Caco-2 (cell line): ENCODE data around the gene DEFB112. TPM values are rescaled to one million over a fixed set of nuclear protein-coding genes. Genes with fewer than 3 reads are reported as not detected.

Experiments used
- BruUV-seq: library from RNA; stranded (reverse); fragments of 400-500 nt; replicated peaks from 2 replicates; lab custom pipeline; 2021; lab: Mats Ljungman, UMichigan
- CTCF ChIA-PET: fragments of 300-600 bp; sonication (Branson Sonifier 250); formaldehyde crosslinking; loops from one replicate; lab custom pipeline; 2022; ENCODE audit warnings: antibody characterized with exemption; lab: Charles Lee
- POLR2A ChIA-PET: fragments of 300-600 bp; sonication (Branson Sonifier 250); formaldehyde crosslinking; loops from one replicate; lab custom pipeline; 2022; ENCODE audit warnings: antibody characterized with exemption; lab: Charles Lee
- DNase-seq, 2 experiments: peaks; one replicate each; pipeline versions ENCODE4 v3.0.0 to v3.0.0-alpha.2; 2020 to 2022
- H3K27me3 ChIP-seq: replicated peaks from 2 replicates; pipeline ENCODE4 v1.6.0; 2011; ENCODE audit warnings: low read length; ENCODE audit not compliant: control insufficient read depth, insufficient read depth
- H3K36me3 ChIP-seq: 2 replicates; pipeline ENCODE4 v1.5.1; 2011; ENCODE audit warnings: low read length; ENCODE audit not compliant: control insufficient read depth, insufficient read depth
- H3K4me1 ChIP-seq: fragments of 250-450 bp; sonication (Bioruptor Pico); 2 replicates; pipeline ENCODE4 v1.5.1; 2020; ENCODE audit warnings: mild to moderate bottlenecking
- H3K4me3 ChIP-seq: 2 replicates; pipeline ENCODE4 v1.5.1; 2011; ENCODE audit warnings: low read depth, mild to moderate bottlenecking, control low read depth, low read length
- H3K9me3 ChIP-seq: fragments of 250-450 bp; sonication (Bioruptor Pico); 2 replicates; pipeline ENCODE4 v1.5.1; 2020; ENCODE audit warnings: mild to moderate bottlenecking, moderate library complexity
- H3K27ac Mint-ChIP-seq: one replicate; pipeline ENCODE4 v1.8.0; 2022; ENCODE audit warnings: mixed read lengths; ENCODE audit not compliant: unreplicated experiment
- H3K27me3 Mint-ChIP-seq: one replicate; pipeline ENCODE4 v1.8.0; 2022; ENCODE audit warnings: mixed read lengths; ENCODE audit not compliant: insufficient read depth, unreplicated experiment
- H3K36me3 Mint-ChIP-seq: one replicate; pipeline ENCODE4 v1.8.0; 2022; ENCODE audit warnings: mild to moderate bottlenecking, mixed read lengths; ENCODE audit not compliant: insufficient read depth, unreplicated experiment
- H3K4me1 Mint-ChIP-seq: one replicate; pipeline ENCODE4 v1.8.0; 2022; ENCODE audit warnings: low read depth, mixed read lengths; ENCODE audit not compliant: unreplicated experiment
- H3K4me3 Mint-ChIP-seq: one replicate; pipeline ENCODE4 v1.8.0; 2022; ENCODE audit warnings: mild to moderate bottlenecking, moderate library complexity, mixed read lengths; ENCODE audit not compliant: unreplicated experiment
- H3K9me3 Mint-ChIP-seq: one replicate; pipeline ENCODE4 v1.8.0; 2022; ENCODE audit warnings: mixed read lengths; ENCODE audit not compliant: unreplicated experiment
- CTCF ChIP-seq, 2 experiments: fragments of 200-600 bp in 1 of 2; IDR thresholded peaks; 1 replicate in 1 of 2; 2 replicates in 1 of 2; pipeline versions ENCODE4 v1.5.1 to v1.8.0; 2011 to 2022; ENCODE audit warnings: antibody characterized with exemption in 1 of 2, control low read depth in 1 of 2, inconsistent platforms in 1 of 2, low read depth in 1 of 2, low read length in 1 of 2, mild to moderate bottlenecking in 1 of 2, moderate library complexity in 1 of 2; ENCODE audit not compliant: insufficient read depth in 1 of 2, severe bottlenecking in 1 of 2, unreplicated experiment in 1 of 2
- intact Hi-C: fragments of 100-400 bp; cut with micrococcal nuclease; formaldehyde crosslinking; loops from one replicate; pipeline ENCODE4 v1.10.0; 2022; ENCODE audit not compliant: unreplicated experiment
- total RNA-seq: library from RNA; stranded (reverse); gene quantifications from 2 replicates; pipeline ENCODE4 v1.2.3, GENCODE V29; 2022

DEFB112 gene
- total RNA-seq, 1 experiment from 2014 or later, result not detected

DNA sequence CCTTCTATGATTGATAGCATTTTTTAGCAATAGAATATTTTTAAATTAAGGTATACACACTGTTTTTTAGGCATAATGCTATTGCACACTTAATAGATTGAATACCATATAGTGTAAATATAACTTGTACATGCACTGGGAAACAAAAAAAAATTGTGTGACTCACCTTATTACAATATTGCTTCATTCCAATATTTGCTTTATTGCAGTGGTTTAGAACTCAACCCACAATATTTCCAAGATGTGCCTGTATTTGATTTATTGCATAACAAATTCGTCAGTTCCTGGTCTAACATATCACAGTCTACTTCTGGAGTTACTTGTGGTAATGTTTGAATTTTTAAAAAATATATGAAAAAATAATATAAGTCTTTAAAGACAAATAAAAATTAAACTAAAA lies 41.9 kb upstream of the DEFB112 start:
- no peaks in the 10 kb centered on the region for H3K36me3 ChIP-seq
- ChIA-PET POLR2A (no interaction called here), CTCF (no interaction called here)
- no peak overlapping the region for H3K4me3 ChIP-seq
- H3K4me1 Mint-ChIP-seq, result no peaks in the 10 kb centered on the region
- H3K27me3 ChIP-seq, result no peaks in the 10 kb centered on the region
- H3K4me3 Mint-ChIP-seq, result no peak overlapping the region
- no peak for TF ChIP-seq CTCF (IDR thresholded peaks at IDR 0.05; ENCODE audit: insufficient read depth in 1 of 2, low read depth in 1 of 2, low read length in 1 of 2, severe bottlenecking in 1 of 2, unreplicated experiment in 1 of 2)
- no peaks in the 10 kb centered on the region for H3K27me3 Mint-ChIP-seq
- no peaks in the 10 kb centered on the region for H3K36me3 Mint-ChIP-seq
- BruUV-seq, result no TSS peak
- intact Hi-C loops, result no loop called here
- DNase-seq, result no peak
- no peak overlapping the region for H3K27ac Mint-ChIP-seq
- H3K9me3 Mint-ChIP-seq, result no peaks in the 10 kb centered on the region
- H3K4me1 ChIP-seq, result peaks cover 18% of the 10 kb centered on the region
- no peaks in the 10 kb centered on the region for H3K9me3 ChIP-seq

DNA sequence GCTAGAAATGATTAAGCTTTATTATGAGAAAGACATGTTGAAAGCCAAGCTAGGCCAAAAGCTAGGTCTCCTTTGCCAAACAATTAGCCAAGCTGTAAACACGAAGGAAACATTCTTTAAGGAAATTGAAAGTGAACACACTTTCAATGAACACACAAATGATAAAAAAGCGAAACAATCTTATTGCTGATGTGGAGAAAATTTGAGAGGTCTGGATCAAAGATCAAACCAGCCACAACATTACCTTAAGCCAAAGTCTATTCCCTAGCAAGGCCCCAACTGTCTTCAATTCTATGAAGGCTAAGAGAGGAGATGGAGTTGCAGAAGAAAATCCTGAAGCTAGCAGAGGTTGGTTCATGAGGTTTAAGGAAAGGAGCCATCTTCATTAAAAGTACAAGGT lies 40.2 kb upstream of the DEFB112 start:
- POLR2A ChIA-PET, result no interaction called here
- no peaks in the 10 kb centered on the region for H3K36me3 ChIP-seq
- no peaks in the 10 kb centered on the region for H3K36me3 Mint-ChIP-seq
- no peak overlapping the region for H3K27ac Mint-ChIP-seq
- H3K9me3 Mint-ChIP-seq, result no peaks in the 10 kb centered on the region
- H3K4me1 ChIP-seq, result peaks cover 18% of the 10 kb centered on the region
- no peak overlapping the region for H3K4me3 ChIP-seq
- H3K4me1 Mint-ChIP-seq, result no peaks in the 10 kb centered on the region
- H3K27me3 ChIP-seq, result no peaks in the 10 kb centered on the region
- CTCF ChIA-PET, result no interaction called here
- TF ChIP-seq CTCF (IDR thresholded peaks at IDR 0.05; ENCODE audit: insufficient read depth in 1 of 2, low read depth in 1 of 2, low read length in 1 of 2, severe bottlenecking in 1 of 2, unreplicated experiment in 1 of 2), result no peak
- DNase-seq, result no peak
- H3K9me3 ChIP-seq, result no peaks in the 10 kb centered on the region
- intact Hi-C loops, result no loop called here
- no peak overlapping the region for H3K4me3 Mint-ChIP-seq
- BruUV-seq, result no TSS peak
- H3K27me3 Mint-ChIP-seq, result no peaks in the 10 kb centered on the region

- Mint-ChIP-seq H3K9me3 (no peaks in the 10 kb centered on the region), H3K27ac (no peak overlapping the region), H3K4me1 (no peaks in the 10 kb centered on the region), H3K27me3 (no peaks in the 10 kb centered on the region), H3K4me3 (no peak overlapping the region), H3K36me3 (no peaks in the 10 kb centered on the region)
- no TSS peak for BruUV-seq
- no peak for DNase-seq
- ChIA-PET POLR2A (no interaction called here), CTCF (no interaction called here)
- no peaks in the 10 kb centered on the region for H3K27me3 ChIP-seq
- no peaks in the 10 kb centered on the region for H3K36me3 ChIP-seq
- peaks cover 4% of the 10 kb centered on the region; the same call in 1 of the 2 replicates for H3K4me1 ChIP-seq
- no peaks in the 10 kb centered on the region for H3K9me3 ChIP-seq
- intact Hi-C loops, result no loop called here
- no peak overlapping the region for H3K4me3 ChIP-seq
- TF ChIP-seq CTCF (IDR thresholded peaks at IDR 0.05; ENCODE audit: insufficient read depth in 1 of 2, low read depth in 1 of 2, low read length in 1 of 2, severe bottlenecking in 1 of 2, unreplicated experiment in 1 of 2), result no peak
These were observed 37.7 kb upstream of the DEFB112 start for GRCh38 chr6:50087231-50087954.
